ENCODE results near the gene MARK1.
"Not testable (repeated sequence)": the region's sequence is repeated elsewhere in the genome, so short reads cannot be mapped to it uniquely, and the experiment has no call there.

The MARK1 gene

DNA sequence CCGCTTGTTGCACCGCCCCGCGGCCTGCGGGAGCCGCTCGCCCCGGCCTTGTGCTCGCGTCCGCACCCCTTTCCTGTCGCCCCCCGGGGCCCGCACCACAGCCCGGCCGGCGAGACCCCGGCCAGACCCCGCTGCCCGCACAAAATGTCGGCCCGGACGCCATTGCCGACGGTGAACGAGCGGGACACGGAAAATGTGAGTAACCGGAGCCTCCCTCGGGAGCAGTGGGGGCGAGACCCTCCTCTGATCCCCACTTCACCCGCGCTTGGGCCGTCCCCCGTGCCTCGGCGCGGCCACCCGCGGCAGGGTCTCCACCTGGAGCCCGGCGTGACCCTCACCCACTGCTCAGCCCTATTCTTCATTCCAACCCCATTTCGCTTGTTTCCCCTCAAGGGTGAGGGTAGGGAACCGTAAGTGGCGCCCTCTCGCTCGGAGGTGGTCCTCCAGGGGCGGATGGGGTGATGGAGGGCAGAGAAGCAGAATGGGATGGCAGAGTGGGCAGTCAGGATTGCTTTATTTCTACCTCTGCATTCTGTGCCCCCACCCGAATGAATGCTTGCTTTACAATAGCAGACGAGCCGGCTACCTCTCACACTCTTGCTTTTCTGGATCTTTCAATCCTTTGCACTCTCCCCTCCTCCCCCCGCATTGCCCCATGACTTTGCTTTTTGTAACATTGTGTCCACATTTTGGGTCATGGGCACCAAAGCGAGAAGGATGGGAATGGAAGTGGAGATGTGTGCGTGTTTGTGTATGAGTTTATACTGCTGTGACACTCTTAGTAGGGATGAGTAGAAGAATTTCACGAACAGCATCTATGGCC lies 954 bp downstream of the MARK1 start:
- no peak for DNase-seq (ENCODE audit: low read depth in 3 of 3)

DNA sequence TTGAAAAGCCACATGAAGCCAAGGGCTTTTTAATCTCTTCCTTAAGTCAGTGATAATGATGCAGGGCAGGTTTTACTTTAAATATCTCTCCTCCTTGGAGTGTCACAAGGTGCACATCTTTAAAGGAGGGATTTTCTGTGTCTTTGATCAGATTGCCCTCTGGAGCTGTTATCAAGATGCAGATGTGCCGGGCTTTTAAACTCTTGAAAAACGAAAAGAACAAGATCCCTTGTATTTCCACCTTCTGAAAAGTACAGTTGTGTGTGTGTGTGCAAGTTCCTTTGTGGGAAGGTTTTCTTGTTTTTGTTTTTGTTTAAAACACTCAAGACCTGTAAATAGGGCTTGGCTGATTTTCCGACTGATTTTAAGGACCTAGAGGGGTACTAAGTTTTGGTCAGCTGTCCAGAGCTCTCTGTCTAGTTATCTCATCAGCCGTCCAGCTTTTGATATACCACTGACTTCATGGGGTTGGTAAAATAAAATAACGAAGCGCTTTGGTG lies 1.6 kb downstream of the MARK1 start:
- no peak for DNase-seq (ENCODE audit: low read depth in 3 of 3)

DNA sequence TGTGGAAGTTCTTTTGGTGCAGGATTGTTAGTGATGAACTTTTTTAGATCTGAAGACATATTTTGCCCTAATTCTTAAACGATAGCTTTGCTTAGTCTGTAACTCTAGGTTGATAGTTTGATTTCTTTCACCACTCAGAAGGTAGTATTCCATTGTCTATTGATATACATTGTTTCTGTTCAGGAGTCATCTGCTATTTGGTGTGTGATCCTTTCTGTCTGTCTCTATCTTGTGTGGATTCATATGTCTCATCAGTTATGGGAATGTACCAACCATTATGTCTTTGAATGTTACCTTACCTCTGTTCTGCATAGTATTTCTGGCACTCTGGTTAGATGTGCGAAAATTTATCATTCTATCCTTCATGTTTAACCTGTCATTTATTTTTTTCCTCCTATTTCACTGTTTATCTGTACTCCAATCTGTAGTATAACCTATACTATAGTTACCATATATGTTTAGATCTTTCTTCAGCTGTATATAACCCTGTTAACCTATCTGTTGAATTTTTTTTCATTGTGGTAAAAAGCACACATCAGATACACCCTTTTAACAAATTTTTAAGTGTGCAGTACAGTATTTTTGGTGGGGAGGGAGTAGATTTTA lies 5.7 kb downstream of the MARK1 start:
- no peak for DNase-seq (ENCODE audit: low read depth in 3 of 3)

DNA sequence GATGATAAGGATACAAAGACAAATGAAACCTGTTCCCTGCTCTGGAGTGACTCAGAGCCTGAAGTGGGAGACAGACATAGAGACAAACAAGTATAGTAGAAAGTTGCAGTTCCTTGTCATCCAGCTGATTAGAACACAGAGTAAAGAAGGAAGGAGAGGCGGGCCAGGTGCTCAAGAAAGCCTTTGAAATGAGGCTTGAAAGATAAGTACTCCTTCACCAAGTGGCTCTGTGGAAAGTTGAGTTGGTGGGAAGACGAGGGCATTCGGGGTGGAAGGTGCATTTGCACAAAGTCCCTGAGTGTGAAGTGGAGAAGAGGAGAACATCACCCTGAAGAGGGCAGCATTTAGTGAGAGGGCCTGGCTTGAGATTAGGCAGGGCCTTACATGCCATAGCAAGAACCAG lies 17.0 kb downstream of the MARK1 start:
- no peak for DNase-seq (ENCODE audit: low read depth in 3 of 3)

DNA sequence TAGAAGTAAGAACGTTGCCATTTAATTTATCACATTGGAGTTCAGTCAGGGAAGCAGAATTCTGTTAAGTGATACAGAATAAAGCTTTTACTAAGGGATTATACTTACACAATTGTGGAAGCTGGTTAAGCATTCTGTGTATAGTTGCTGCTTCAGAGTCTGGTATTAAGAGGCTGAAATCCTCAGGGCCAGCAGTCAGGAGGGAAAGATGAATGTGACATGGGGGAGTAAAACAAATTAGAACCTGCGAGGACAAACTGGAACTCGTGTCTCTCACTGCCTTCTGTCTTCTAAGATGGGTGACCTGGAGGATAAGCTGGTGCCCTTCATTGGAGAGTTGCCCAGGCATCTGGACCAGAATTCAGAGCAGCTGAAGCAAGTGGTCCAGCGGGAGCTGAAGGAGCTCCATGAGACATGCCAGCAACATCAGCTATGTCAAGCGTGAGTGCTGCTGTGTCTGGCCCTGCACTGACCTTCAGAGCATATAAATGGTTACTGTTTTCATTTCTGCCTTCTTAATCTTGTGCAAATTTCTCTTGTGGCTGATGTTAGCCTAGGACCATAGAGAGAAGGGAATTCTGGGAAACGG lies 23.0 kb downstream of the MARK1 start:
- no peak for DNase-seq (ENCODE audit: low read depth in 3 of 3)

DNA sequence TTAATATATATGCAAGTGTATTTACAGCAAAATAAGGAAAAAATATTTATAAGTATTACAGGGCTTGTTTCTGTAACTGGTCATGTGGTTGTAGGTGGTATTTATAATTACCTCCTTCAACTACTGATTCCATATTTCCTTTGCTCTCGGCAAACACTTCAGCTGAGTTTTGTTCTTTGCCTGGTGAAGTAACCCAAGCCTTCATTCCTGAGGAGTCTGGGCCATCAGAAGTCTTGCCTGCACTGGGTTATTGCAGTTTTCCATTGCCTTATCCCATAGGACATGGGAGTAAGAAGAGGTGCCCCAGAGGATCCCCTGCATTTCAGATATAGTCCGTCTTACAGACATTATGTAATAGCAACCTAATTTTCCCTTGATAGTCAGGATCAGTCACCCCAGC lies 23.8 kb downstream of the MARK1 start:
- DNase-seq (ENCODE audit: low read depth in 3 of 3): no peak

DNA sequence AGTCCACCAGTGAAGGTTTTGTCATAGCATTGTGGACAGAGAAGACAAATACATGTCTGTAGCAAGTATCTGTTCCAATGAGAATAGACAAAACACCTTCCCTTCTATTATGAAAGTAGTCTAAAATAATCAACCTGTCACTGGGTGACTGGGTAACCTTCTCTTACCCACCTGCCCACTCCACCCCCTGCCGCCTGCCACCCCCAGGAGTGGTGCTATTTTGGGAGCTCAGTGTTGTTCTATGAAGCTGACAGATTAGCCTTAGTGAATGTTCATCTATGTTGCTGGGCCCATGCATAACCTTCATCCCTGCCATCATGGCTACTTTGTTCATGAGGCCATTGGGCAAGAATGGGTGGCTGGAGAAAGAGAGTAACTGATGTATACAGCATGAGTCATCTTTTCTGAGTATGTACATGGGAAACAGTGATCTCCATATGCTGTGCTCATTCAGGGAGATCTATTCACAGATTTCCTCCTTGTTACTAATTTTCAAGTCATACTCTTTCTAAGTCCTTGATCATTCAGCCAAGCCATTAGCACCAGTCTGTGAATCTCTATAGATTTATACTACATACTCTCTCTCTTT lies 24.8 kb downstream of the MARK1 start:
- DNase-seq (ENCODE audit: low read depth in 3 of 3): no peak

DNA sequence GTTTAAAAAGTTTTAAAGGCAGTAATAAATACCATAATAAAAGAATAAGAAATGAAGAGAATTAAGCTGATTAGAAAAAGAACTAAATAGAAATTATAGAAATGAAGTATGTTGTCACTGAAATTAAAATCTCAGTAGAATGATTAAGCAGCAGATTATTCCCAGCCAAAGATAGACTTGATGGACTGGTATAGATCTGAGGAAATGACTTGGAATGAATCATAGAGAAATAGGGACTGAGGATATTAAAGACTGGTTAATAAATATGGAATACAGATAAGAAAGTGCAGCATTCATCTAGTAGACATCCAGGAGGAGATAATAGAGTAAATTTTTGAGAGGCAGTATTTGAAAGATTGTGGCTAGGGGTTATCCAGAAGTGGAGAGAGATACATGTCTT lies 28.7 kb downstream of the MARK1 start:
- no peak for DNase-seq (ENCODE audit: low read depth in 3 of 3)

DNA sequence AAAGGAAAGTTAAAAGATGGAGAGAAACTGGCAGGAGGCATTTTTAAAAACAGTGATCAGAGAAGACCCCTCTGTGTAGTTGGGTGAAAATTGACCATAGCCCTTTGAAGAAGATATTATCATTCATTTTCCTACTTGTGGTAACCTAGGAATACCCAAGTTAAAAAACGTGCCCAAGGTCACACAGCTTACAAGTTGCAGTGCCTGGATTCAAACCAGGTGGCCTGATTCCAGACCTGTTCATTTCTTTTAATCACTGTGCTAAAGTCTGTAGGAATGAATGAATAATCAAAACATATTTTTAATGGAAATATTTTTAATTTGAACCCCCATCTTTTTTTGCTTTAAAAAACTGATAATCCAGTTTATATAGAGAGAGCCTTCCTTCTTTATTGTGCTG lies 35.6 kb downstream of the MARK1 start:
- DNase-seq (ENCODE audit: low read depth in 3 of 3): no peak

DNA sequence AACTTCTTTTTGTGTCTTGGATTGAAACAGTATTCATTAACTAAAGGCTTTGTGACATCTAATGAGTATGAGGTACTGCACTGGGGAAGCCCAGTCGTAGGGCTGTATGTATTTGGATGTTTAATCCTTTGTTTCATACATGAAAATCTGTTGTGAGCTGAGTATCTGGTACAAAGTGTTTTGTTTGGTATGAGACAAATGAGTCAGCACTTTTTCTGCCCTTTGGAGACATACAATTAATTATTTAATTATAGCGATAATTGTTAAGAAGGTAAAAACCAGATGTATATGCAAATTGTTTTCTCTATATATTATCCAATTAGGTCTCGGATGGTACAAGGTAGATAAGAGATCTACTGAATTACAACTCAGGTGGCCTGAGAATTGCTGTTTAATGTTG lies 36.3 kb downstream of the MARK1 start:
- DNase-seq (ENCODE audit: low read depth in 3 of 3): no peak

DNA sequence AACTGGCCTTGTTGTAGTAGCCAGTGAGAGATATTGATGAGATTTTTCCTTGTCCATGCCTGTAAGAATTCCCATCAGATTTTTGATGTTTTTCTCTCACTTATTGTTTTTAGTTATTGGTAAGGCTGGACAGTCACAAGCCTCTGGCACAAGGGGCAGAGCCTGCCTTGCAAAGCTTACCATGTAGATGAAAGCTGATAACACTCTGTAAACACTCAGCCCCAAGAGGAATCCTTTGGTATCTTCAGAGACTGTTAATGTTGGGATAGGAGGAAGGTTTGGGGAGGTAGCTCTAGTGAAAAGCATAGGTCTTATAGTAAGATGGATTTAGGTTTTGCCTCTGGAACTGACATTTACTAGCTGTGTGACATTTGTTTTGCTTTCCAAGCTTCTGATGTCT lies 37.7 kb downstream of the MARK1 start:
- no peak for DNase-seq (ENCODE audit: low read depth in 3 of 3)

DNA sequence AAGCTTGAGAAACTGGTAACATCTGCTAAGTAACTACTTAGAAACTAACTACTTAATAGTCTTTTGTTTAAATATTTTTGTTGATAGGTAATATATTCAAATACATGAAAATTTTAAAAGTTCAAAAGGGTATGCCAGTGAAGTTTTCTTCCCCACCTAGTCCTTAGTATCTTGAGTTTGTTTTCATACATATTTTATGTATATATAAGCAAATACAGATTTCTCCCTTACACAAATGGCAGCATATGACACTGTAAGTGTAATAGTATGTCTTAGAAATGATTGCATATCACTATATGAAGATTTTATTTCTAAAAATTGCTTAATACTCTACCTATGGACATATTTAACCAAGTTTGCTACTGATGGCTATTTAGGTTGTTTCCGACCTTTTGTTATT lies 38.9 kb downstream of the MARK1 start:
- DNase-seq (ENCODE audit: low read depth in 3 of 3): no peak

DNA sequence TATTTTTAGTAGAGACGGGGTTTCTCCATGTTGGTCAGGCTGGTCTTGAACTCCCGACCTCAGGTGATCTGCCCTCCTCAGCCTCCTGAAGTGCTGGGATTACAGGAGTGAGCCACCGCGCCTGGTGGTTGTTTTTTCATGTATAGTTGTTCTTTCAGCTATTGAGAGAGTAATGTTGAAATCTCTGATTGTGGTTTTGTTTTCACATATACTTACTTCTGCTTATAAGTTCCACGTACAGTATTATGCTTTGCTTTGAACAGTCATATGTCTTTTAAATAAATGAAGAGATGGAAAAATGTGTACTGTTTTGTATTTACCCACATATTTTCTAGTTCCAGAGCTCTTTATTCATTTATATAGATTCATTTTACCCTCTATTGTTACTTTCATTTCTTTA lies 44.5 kb downstream of the MARK1 start:
- DNase-seq (ENCODE audit: low read depth in 3 of 3): no peak

DNA sequence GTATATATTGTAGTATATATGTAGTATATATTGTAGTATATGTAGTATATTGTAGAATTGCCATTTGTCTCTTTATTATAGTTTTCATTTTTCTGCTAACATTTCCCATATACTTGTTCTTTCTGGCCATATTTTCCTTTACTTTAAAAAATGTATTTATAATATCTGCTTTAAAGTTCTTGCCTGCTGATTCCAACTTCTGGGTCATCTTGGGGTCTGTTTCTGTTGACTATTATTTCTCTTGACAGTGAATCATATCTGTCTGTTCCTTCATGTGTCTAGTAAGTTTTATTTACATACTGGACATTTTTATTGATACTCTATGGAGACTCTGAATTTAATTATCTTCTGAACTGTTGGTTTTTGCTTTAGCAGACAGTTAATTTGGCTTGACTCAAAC lies 45.9 kb downstream of the MARK1 start:
- DNase-seq (ENCODE audit: low read depth in 3 of 3): no peak

DNA sequence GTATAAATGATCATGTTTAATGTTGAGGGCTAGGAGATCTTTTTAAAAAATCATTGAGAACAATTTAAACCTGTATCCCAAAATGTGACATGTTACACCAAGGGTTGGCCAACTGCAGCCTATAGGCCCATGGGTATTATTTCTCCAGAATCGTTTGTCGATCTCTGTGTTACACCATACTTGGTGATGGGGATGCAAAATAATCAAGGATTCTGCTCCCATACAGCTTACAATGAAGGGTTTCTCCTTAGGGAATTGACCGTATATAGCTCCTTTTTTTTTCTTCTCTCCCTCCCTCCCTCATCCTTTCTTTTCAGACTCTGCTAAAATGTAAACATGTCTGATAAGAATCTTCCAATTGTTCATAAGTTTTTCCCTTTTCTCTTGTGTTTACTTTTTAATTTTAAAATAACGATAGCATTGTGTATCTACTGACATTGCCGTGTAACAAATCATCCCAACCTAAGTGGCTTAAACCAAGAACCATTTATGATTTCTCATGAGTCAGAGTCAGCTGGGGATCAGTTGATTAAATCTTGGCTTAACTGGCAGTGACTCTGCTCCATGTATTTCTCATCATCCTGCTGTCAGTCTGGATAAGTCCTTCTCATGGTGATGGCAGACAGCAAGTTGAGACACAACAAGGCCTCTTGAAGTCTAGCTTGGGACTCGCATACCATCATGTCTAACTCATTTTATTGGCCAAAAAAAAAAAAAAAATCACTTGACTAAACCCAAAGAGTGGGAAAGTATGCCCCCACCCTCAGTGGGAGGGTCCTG lies 48.0 kb downstream of the MARK1 start:
- no peak for DNase-seq (ENCODE audit: low read depth in 3 of 3)

DNA sequence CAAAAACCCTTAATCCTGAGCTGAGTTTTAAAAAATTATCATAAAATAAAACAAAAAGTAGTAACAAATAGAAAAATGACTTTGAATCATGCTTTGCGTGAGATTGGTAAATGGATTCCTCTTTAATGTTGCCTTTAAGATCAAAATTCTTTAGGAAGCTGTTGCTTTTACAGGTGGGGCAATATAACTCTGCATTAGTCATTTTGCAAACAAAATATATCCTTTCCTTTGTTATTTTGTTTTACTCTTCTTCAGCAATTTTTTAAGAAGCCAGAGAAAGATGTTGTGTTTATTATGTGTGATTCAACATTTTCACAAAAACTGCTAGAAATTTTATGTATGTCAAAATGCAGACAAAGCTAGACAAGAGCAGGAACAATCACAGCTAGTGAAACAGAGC lies 50.0 kb downstream of the MARK1 start:
- no peak for DNase-seq (ENCODE audit: low read depth in 3 of 3)

DNA sequence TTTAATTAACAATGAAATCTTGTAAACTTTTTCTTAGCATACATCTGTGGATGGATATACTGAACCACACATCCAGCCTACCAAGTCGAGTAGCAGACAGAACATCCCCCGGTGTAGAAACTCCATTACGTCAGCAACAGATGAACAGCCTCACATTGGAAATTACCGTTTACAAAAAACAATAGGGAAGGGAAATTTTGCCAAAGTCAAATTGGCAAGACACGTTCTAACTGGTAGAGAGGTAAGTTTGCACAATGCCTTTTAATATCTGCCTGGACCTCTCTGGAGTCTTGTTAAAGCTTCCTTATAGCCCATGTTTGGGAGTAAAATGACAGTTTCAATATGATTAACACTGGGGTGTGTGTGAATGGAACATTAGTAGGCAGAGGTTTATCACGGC lies 51.4 kb downstream of the MARK1 start:
- DNase-seq (ENCODE audit: low read depth in 3 of 3): no peak

DNA sequence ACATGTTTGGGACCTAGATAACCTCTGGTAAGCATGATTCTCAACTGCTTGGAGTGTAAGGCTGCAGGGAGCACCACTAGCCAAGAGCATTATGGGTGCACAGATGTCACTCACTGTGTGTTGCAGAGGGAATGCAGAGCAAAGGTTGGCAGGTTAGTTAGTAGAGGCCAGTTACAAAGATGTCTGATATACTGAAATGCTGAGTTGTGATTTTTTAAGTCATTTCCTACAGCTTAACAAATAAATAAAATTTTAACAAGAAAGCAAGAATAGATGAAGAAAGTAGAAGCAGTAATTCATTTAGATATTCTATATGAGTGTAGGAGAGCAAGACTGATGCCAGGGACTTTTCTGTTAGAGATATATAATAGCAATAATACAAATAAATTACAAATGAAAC lies 64.8 kb downstream of the MARK1 start:
- no peak for DNase-seq (ENCODE audit: low read depth in 3 of 3)

DNA sequence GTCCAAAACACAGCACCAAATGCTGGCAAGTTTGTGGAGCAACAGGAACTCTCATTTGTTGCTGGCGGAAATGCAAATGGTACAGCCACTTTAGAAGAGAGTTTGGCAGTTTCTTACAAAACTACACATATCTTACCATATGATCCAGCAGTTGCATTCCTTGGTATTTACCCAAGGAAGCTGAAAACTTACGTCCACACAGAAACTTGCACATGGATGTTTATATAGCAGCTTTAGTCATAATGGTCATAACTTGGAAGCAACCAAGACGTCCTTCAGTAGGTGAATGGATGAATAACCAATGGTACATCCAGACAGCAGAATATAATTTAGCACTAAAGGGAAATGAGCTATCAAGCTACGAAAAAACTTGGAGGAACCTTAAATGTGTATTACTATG lies 66.4 kb downstream of the MARK1 start:
- no peak for DNase-seq (ENCODE audit: low read depth in 3 of 3)

DNA sequence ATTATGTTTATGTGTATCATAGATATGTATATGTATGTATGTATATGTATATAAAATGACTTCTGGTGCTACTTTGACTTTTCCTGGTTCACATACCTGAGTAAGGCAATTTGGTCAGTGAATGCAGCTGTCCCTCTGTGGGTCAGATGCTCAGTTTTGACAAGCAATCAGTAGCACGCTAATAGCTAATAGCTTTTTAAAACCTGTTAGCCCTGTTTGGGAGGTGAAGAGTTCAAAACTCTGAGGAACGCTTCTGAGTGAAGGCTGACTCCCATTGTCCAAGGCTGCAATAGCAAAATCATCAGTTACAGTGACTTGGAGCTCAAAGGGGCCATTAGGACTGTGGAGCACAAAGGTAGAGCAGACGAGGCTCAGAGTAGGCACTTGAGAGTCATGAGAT lies 67.2 kb downstream of the MARK1 start:
- no peak for DNase-seq (ENCODE audit: low read depth in 3 of 3)

DNA sequence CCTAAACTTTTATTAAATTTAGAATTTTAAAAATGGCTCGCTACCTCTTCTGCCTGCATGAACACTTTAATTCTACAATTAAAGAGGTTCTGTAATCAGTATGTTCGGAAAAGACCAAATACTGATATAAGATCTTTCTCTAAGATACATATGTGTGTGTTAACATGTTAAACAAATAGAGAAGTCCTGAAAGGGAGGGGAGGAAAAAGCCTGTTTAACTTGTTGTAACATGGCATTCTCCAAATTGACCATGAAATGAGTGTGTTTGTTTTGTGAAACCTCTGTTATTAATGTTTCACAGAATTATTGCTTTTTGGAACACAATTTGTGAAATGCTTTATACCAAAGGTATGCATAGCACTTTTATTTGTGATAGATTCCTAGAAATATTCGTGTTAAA lies 77.0 kb downstream of the MARK1 start:
- no peak for DNase-seq (ENCODE audit: low read depth in 3 of 3)

DNA sequence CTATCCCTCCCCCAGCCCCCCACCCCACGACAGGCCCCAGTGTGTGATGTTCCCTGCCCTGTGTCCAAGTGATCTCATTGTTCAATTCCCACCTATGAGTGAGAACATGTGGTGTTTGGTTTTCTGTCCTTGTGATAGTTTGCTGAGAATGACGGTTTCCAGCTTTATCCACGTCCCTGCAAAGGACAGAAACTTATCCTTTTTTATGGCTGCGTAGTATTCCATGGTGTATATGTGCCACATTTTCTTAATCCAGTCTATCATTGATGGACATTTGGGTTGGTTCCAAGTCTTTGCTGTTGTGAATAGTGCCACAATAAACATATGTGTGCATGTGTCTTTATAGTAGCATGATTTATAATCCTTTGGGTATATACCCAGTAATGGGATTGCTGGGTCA lies 77.7 kb downstream of the MARK1 start:
- not testable (repeated sequence) for DNase-seq (ENCODE audit: low read depth in 3 of 3)

Data from stimulated activated CD4-positive, alpha-beta T cell treated with anti-CD3 and anti-CD28 coated beads, TNF-alpha, amount 100 ng/mL, for 4 hours (primary cell).